ENCODE measurements around the gene EML4.

Gene EML4

GRCh38 chr2:42194428-42194827 lies 25.3 kb downstream of the EML4 start:
- H3K27ac ChIP-seq = no peak overlapping the region
- no peak for TF ChIP-seq ZFX (IDR thresholded peaks at IDR 0.05)
- TF ChIP-seq CTCF (conservative IDR thresholded peaks at IDR 0.05) = no peak

- no peak overlapping the region for H3K27ac ChIP-seq
Measured at GRCh38 chr2:42195559-42195958, 26.4 kb downstream of the EML4 start.

GRCh38 chr2:42196070-42196402 lies 26.9 kb downstream of the EML4 start:
- H3K27ac ChIP-seq = no peak overlapping the region
- no peak for TF ChIP-seq ZFX (IDR thresholded peaks at IDR 0.05)
- TF ChIP-seq CTCF (conservative IDR thresholded peaks at IDR 0.05) = no peak

More at GRCh38 chr2:42195559-42195958, 26.4 kb downstream of the EML4 start:
- no peak for TF ChIP-seq ZFX (IDR thresholded peaks at IDR 0.05)

- no peak overlapping the region for H3K27ac ChIP-seq
- TF ChIP-seq CTCF (conservative IDR thresholded peaks at IDR 0.05) (peak; percentile 19), ZFX (IDR thresholded peaks at IDR 0.05) (no peak)
Measured at GRCh38 chr2:42196403-42197267, 27.5 kb downstream of the EML4 start.

- TF ChIP-seq CTCF (conservative IDR thresholded peaks at IDR 0.05) (no peak), ZFX (IDR thresholded peaks at IDR 0.05) (no peak)
Measured at GRCh38 chr2:42197792-42198191, 28.6 kb downstream of the EML4 start.

GRCh38 chr2:42198466-42198865 lies 29.3 kb downstream of the EML4 start:
- no peak overlapping the region for H3K27ac ChIP-seq
- no peak for TF ChIP-seq ZFX (IDR thresholded peaks at IDR 0.05)
- TF ChIP-seq CTCF (conservative IDR thresholded peaks at IDR 0.05) = no peak

More at GRCh38 chr2:42197792-42198191, 28.6 kb downstream of the EML4 start:
- no peak overlapping the region for H3K27ac ChIP-seq

GRCh38 chr2:42199002-42199401 lies 29.8 kb downstream of the EML4 start:
- no peak for TF ChIP-seq CTCF (conservative IDR thresholded peaks at IDR 0.05)
- no peak for TF ChIP-seq ZFX (IDR thresholded peaks at IDR 0.05)
- no peak overlapping the region for H3K27ac ChIP-seq

GRCh38 chr2:42199626-42200025 lies 30.5 kb downstream of the EML4 start:
- TF ChIP-seq CTCF (conservative IDR thresholded peaks at IDR 0.05) (no peak), ZFX (IDR thresholded peaks at IDR 0.05) (no peak)
- no peak overlapping the region for H3K27ac ChIP-seq
